ENCODE measurements around the gene OR4S1.
"Not testable (repeated sequence)": the region's sequence is repeated elsewhere in the genome, so short reads cannot be mapped to it uniquely, and the experiment has no call there.

The OR4S1 gene

GRCh38 chr11:48305923-48306322, at the start of gene OR4S1:
OR4S1 (plus strand) TSS chr11:48306223; CDS start chr11:48306223, 0 bp downstream.
- no peak for DNase-seq

- DNase-seq = no peak
These were observed 44.4 kb upstream of the OR4S1 start for GRCh38 chr11:48261600-48261999.

GRCh38 chr11:48263423-48263911, 42.6 kb upstream of the OR4S1 start, which contains the start of gene OR4X1:
OR4X1 (plus strand) TSS chr11:48263861; CDS start chr11:48263861, 0 bp downstream.
- no peak for DNase-seq

GRCh38 chr11:48270621-48271020, 35.4 kb upstream of the OR4S1 start:
- DNase-seq = no peak

- DNase-seq = no peak
These were observed 33.4 kb upstream of the OR4S1 start for GRCh38 chr11:48272606-48273005.

GRCh38 chr11:48307760-48308386, 1.9 kb downstream of the OR4S1 start:
- peak; percentile 7 for DNase-seq

- DNase-seq = not testable (repeated sequence)
These were observed 7.6 kb downstream of the OR4S1 start for GRCh38 chr11:48313590-48313989.

GRCh38 chr11:48319813-48320212, 13.8 kb downstream of the OR4S1 start:
- DNase-seq = not testable (repeated sequence)

- not testable (repeated sequence) for DNase-seq
These were observed 18.6 kb downstream of the OR4S1 start, which contains the start of gene OR4C3 for GRCh38 chr11:48324620-48325019. OR4C3 (plus strand) TSS chr11:48324920; CDS start chr11:48325022, 102 bp downstream.

- DNase-seq = no peak
These were observed 35.4 kb downstream of the OR4S1 start for GRCh38 chr11:48341466-48341865.

- not testable (repeated sequence) for DNase-seq
These were observed 36.5 kb downstream of the OR4S1 start for GRCh38 chr11:48342505-48342904.

- DNase-seq = not testable (repeated sequence)
These were observed 40.3 kb downstream of the OR4S1 start for GRCh38 chr11:48346286-48346685.

- DNase-seq = no peak
These were observed 48.0 kb downstream of the OR4S1 start for GRCh38 chr11:48354013-48354412.

- no peak for DNase-seq
These were observed 48.7 kb downstream of the OR4S1 start for GRCh38 chr11:48354677-48355076.
